Measurements from ENCODE around the gene LKAAEAR1.

GRCh38 chr20:64045346-64046011 is 38.7 kb downstream of the LKAAEAR1 start:
- TF ChIP-seq CTCF (IDR thresholded peaks at IDR 0.05) (no peak), POLR2A (IDR thresholded peaks at IDR 0.05) (no peak), POLR2AphosphoS5 (IDR thresholded peaks at IDR 0.05) (no peak)
